Measurements from ENCODE around the gene B3GNT5.

Gene B3GNT5

GRCh38 chr3:183298701-183299153 is 45.7 kb downstream of the B3GNT5 start:
- H3K36me3 ChIP-seq (ENCODE audit: control insufficient read depth in 5 of 5, insufficient read depth in 5 of 5, low read length in 5 of 5) = no peaks in the 10 kb centered on the region
- H3K9ac ChIP-seq (ENCODE audit: low read length in 5 of 5) = no peak overlapping the region
- H3K9me3 ChIP-seq (ENCODE audit: control insufficient read depth in 5 of 5, low read length in 5 of 5) = no peaks in the 10 kb centered on the region
- H3K4me3 ChIP-seq (ENCODE audit: low read depth in 1 of 5, low read length in 5 of 5) = no peak overlapping the region
- H3K4me1 ChIP-seq (ENCODE audit: control insufficient read depth in 5 of 5, insufficient read depth in 5 of 5, low read length in 5 of 5) = peaks cover 0 to 20% (median 19%) of the 10 kb centered on the region in 5 donors
- no peaks in the 10 kb centered on the region for H3K27me3 ChIP-seq (ENCODE audit: control insufficient read depth in 5 of 5, insufficient read depth in 4 of 5, low read length in 5 of 5)
- no peak overlapping the region for H3K27ac ChIP-seq (ENCODE audit: low read depth, low read length)

GRCh38 chr3:183299976-183300375 is 46.9 kb downstream of the B3GNT5 start:
- H3K27ac ChIP-seq (ENCODE audit: low read depth, low read length) = no peak overlapping the region
- H3K36me3 ChIP-seq (ENCODE audit: control insufficient read depth in 5 of 5, insufficient read depth in 5 of 5, low read length in 5 of 5) = no peaks in the 10 kb centered on the region
- H3K9ac ChIP-seq (ENCODE audit: low read length in 5 of 5) = no peak overlapping the region
- H3K9me3 ChIP-seq (ENCODE audit: control insufficient read depth in 5 of 5, low read length in 5 of 5) = no peaks in the 10 kb centered on the region
- peaks cover 0 to 20% (median 19%) of the 10 kb centered on the region in 5 donors for H3K4me1 ChIP-seq (ENCODE audit: control insufficient read depth in 5 of 5, insufficient read depth in 5 of 5, low read length in 5 of 5)
- no peaks in the 10 kb centered on the region for H3K27me3 ChIP-seq (ENCODE audit: control insufficient read depth in 5 of 5, insufficient read depth in 4 of 5, low read length in 5 of 5)
- no peak overlapping the region for H3K4me3 ChIP-seq (ENCODE audit: low read depth in 1 of 5, low read length in 5 of 5)

GRCh38 chr3:183300996-183301562 is 48.0 kb downstream of the B3GNT5 start:
- Histone ChIP-seq H3K27ac (ENCODE audit: low read depth, low read length) (no peak overlapping the region), H3K4me1 (ENCODE audit: control insufficient read depth in 5 of 5, insufficient read depth in 5 of 5, low read length in 5 of 5) (peaks cover 0 to 16% (median 10%) of the 10 kb centered on the region in 5 donors), H3K27me3 (ENCODE audit: control insufficient read depth in 5 of 5, insufficient read depth in 4 of 5, low read length in 5 of 5) (no peaks in the 10 kb centered on the region), H3K9me3 (ENCODE audit: control insufficient read depth in 5 of 5, low read length in 5 of 5) (no peaks in the 10 kb centered on the region), H3K9ac (ENCODE audit: low read length in 5 of 5) (no peak overlapping the region), H3K36me3 (ENCODE audit: control insufficient read depth in 5 of 5, insufficient read depth in 5 of 5, low read length in 5 of 5) (no peaks in the 10 kb centered on the region), H3K4me3 (ENCODE audit: low read depth in 1 of 5, low read length in 5 of 5) (no peak overlapping the region)

- H3K36me3 ChIP-seq (ENCODE audit: control insufficient read depth in 5 of 5, insufficient read depth in 5 of 5, low read length in 5 of 5) = no peaks in the 10 kb centered on the region
- H3K27me3 ChIP-seq (ENCODE audit: control insufficient read depth in 5 of 5, insufficient read depth in 4 of 5, low read length in 5 of 5) = no peaks in the 10 kb centered on the region
- no peaks in the 10 kb centered on the region for H3K9me3 ChIP-seq (ENCODE audit: control insufficient read depth in 5 of 5, low read length in 5 of 5)
- H3K27ac ChIP-seq (ENCODE audit: low read depth, low read length) = no peak overlapping the region
- H3K4me1 ChIP-seq (ENCODE audit: control insufficient read depth in 5 of 5, insufficient read depth in 5 of 5, low read length in 5 of 5) = peaks cover 0 to 18% (median 13%) of the 10 kb centered on the region in 5 donors
- no peak overlapping the region for H3K9ac ChIP-seq (ENCODE audit: low read length in 5 of 5)
- H3K4me3 ChIP-seq (ENCODE audit: low read depth in 1 of 5, low read length in 5 of 5) = peak overlapping the region in 1 of 5 donors; percentile 0
Observed at GRCh38 chr3:183301937-183302580, 49.0 kb downstream of the B3GNT5 start.

- H3K36me3 ChIP-seq (ENCODE audit: control insufficient read depth in 5 of 5, insufficient read depth in 5 of 5, low read length in 5 of 5) = no peaks in the 10 kb centered on the region
- H3K27ac ChIP-seq (ENCODE audit: low read depth, low read length) = no peak overlapping the region
- peaks cover 0 to 28% (median 10%) of the 10 kb centered on the region in 5 donors for H3K4me1 ChIP-seq (ENCODE audit: control insufficient read depth in 5 of 5, insufficient read depth in 5 of 5, low read length in 5 of 5)
- no peaks in the 10 kb centered on the region for H3K27me3 ChIP-seq (ENCODE audit: control insufficient read depth in 5 of 5, insufficient read depth in 4 of 5, low read length in 5 of 5)
- H3K9me3 ChIP-seq (ENCODE audit: control insufficient read depth in 5 of 5, low read length in 5 of 5) = no peaks in the 10 kb centered on the region
- H3K9ac ChIP-seq (ENCODE audit: low read length in 5 of 5) = no peak overlapping the region
- H3K4me3 ChIP-seq (ENCODE audit: low read depth in 1 of 5, low read length in 5 of 5) = no peak overlapping the region
Observed at GRCh38 chr3:183303690-183304089, 50.6 kb downstream of the B3GNT5 start.

GRCh38 chr3:183306798-183307671 is 54.0 kb downstream of the B3GNT5 start:
- H3K4me1 ChIP-seq (ENCODE audit: control insufficient read depth in 5 of 5, insufficient read depth in 5 of 5, low read length in 5 of 5) = peaks cover 0 to 31% (median 11%) of the 10 kb centered on the region in 5 donors
- no peaks in the 10 kb centered on the region for H3K27me3 ChIP-seq (ENCODE audit: control insufficient read depth in 5 of 5, insufficient read depth in 4 of 5, low read length in 5 of 5)
- no peaks in the 10 kb centered on the region for H3K36me3 ChIP-seq (ENCODE audit: control insufficient read depth in 5 of 5, insufficient read depth in 5 of 5, low read length in 5 of 5)
- H3K27ac ChIP-seq (ENCODE audit: low read depth, low read length) = no peak overlapping the region
- H3K4me3 ChIP-seq (ENCODE audit: low read depth in 1 of 5, low read length in 5 of 5) = no peak overlapping the region
- H3K9me3 ChIP-seq (ENCODE audit: control insufficient read depth in 5 of 5, low read length in 5 of 5) = no peaks in the 10 kb centered on the region
- H3K9ac ChIP-seq (ENCODE audit: low read length in 5 of 5) = no peak overlapping the region

- Histone ChIP-seq H3K4me1 (ENCODE audit: control insufficient read depth in 5 of 5, insufficient read depth in 5 of 5, low read length in 5 of 5) (peaks cover 0 to 24% (median 8%) of the 10 kb centered on the region in 5 donors), H3K4me3 (ENCODE audit: low read depth in 1 of 5, low read length in 5 of 5) (no peak overlapping the region), H3K9ac (ENCODE audit: low read length in 5 of 5) (no peak overlapping the region), H3K27ac (ENCODE audit: low read depth, low read length) (no peak overlapping the region), H3K9me3 (ENCODE audit: control insufficient read depth in 5 of 5, low read length in 5 of 5) (no peaks in the 10 kb centered on the region), H3K36me3 (ENCODE audit: control insufficient read depth in 5 of 5, insufficient read depth in 5 of 5, low read length in 5 of 5) (no peaks in the 10 kb centered on the region), H3K27me3 (ENCODE audit: control insufficient read depth in 5 of 5, insufficient read depth in 4 of 5, low read length in 5 of 5) (no peaks in the 10 kb centered on the region)
Observed at GRCh38 chr3:183307749-183308148, 54.7 kb downstream of the B3GNT5 start.

- H3K4me1 ChIP-seq (ENCODE audit: control insufficient read depth in 5 of 5, insufficient read depth in 5 of 5, low read length in 5 of 5) = peaks cover 0 to 26% (median 8%) of the 10 kb centered on the region in 5 donors
- no peak overlapping the region for H3K27ac ChIP-seq (ENCODE audit: low read depth, low read length)
- no peak overlapping the region for H3K4me3 ChIP-seq (ENCODE audit: low read depth in 1 of 5, low read length in 5 of 5)
- H3K27me3 ChIP-seq (ENCODE audit: control insufficient read depth in 5 of 5, insufficient read depth in 4 of 5, low read length in 5 of 5) = no peaks in the 10 kb centered on the region
- H3K36me3 ChIP-seq (ENCODE audit: control insufficient read depth in 5 of 5, insufficient read depth in 5 of 5, low read length in 5 of 5) = no peaks in the 10 kb centered on the region
- no peak overlapping the region for H3K9ac ChIP-seq (ENCODE audit: low read length in 5 of 5)
- no peaks in the 10 kb centered on the region for H3K9me3 ChIP-seq (ENCODE audit: control insufficient read depth in 5 of 5, low read length in 5 of 5)
Observed at GRCh38 chr3:183308751-183309150, 55.7 kb downstream of the B3GNT5 start.

GRCh38 chr3:183309276-183309675 is 56.2 kb downstream of the B3GNT5 start:
- Histone ChIP-seq H3K4me1 (ENCODE audit: control insufficient read depth in 5 of 5, insufficient read depth in 5 of 5, low read length in 5 of 5) (peaks cover 0 to 27% (median 8%) of the 10 kb centered on the region in 5 donors), H3K9ac (ENCODE audit: low read length in 5 of 5) (no peak overlapping the region), H3K36me3 (ENCODE audit: control insufficient read depth in 5 of 5, insufficient read depth in 5 of 5, low read length in 5 of 5) (no peaks in the 10 kb centered on the region), H3K27me3 (ENCODE audit: control insufficient read depth in 5 of 5, insufficient read depth in 4 of 5, low read length in 5 of 5) (no peaks in the 10 kb centered on the region), H3K4me3 (ENCODE audit: low read depth in 1 of 5, low read length in 5 of 5) (no peak overlapping the region), H3K9me3 (ENCODE audit: control insufficient read depth in 5 of 5, low read length in 5 of 5) (no peaks in the 10 kb centered on the region), H3K27ac (ENCODE audit: low read depth, low read length) (no peak overlapping the region)

GRCh38 chr3:183310936-183311335 is 57.9 kb downstream of the B3GNT5 start:
- Histone ChIP-seq H3K27me3 (ENCODE audit: control insufficient read depth in 5 of 5, insufficient read depth in 4 of 5, low read length in 5 of 5) (no peaks in the 10 kb centered on the region), H3K9me3 (ENCODE audit: control insufficient read depth in 5 of 5, low read length in 5 of 5) (no peaks in the 10 kb centered on the region), H3K9ac (ENCODE audit: low read length in 5 of 5) (no peak overlapping the region), H3K4me3 (ENCODE audit: low read depth in 1 of 5, low read length in 5 of 5) (no peak overlapping the region), H3K36me3 (ENCODE audit: control insufficient read depth in 5 of 5, insufficient read depth in 5 of 5, low read length in 5 of 5) (no peaks in the 10 kb centered on the region), H3K27ac (ENCODE audit: low read depth, low read length) (no peak overlapping the region), H3K4me1 (ENCODE audit: control insufficient read depth in 5 of 5, insufficient read depth in 5 of 5, low read length in 5 of 5) (peaks cover 0 to 27% (median 8%) of the 10 kb centered on the region in 5 donors)
